WTC11 (cell line): ENCODE measurements around the gene SH2D5. TPM values are rescaled to one million over a fixed set of nuclear protein-coding genes. Genes with fewer than 3 reads are reported as not detected.

Source experiments
- ATAC-seq: fragments of 200-7000 bp; cut with Tn5 transposase; 2 replicates; pipeline ENCODE4 v1.10.0; 2021; ENCODE audit warnings: mild to moderate bottlenecking, moderate library complexity
- CTCF ChIA-PET: fragments of 300-600 bp; sonication (Branson Sonifier 250); formaldehyde crosslinking; loops from one replicate; lab custom pipeline; 2021; ENCODE audit warnings: antibody characterized with exemption; lab: Charles Lee
- POLR2A ChIA-PET: fragments of 350-600 bp; sonication (Branson Sonifier 250); formaldehyde crosslinking; loops from one replicate; lab custom pipeline; 2021; ENCODE audit warnings: antibody characterized with exemption; lab: Charles Lee
- DNase-seq: peaks from one replicate; pipeline ENCODE4 v3.0.0; 2021; ENCODE audit warnings: low spot score
- H3K27ac Mint-ChIP-seq: 2 replicates; pipeline ENCODE4 v1.8.0; 2021; ENCODE audit warnings: mixed read lengths
- H3K27me3 Mint-ChIP-seq: 2 replicates; pipeline ENCODE4 v1.8.0; 2021; ENCODE audit warnings: low read depth, mild to moderate bottlenecking, moderate library complexity, mixed read lengths
- H3K36me3 Mint-ChIP-seq: 2 replicates; pipeline ENCODE4 v1.8.0; 2021; ENCODE audit warnings: mixed read lengths
- H3K4me1 Mint-ChIP-seq: 2 replicates; pipeline ENCODE4 v1.8.0; 2022; ENCODE audit warnings: mixed read lengths
- H3K4me3 Mint-ChIP-seq: 2 replicates; pipeline ENCODE4 v1.8.0; 2021; ENCODE audit warnings: mild to moderate bottlenecking, moderate library complexity, mixed read lengths
- H3K9me3 Mint-ChIP-seq: 2 replicates; pipeline ENCODE4 v1.8.0; 2021; ENCODE audit warnings: mixed read lengths
- ARID4B ChIP-seq: sonication (generic); formaldehyde crosslinking; IDR thresholded peaks from 2 replicates; pipeline ENCODE4 v1.8.0; 2023; ENCODE audit warnings: missing genetic modification reagents, mild to moderate bottlenecking, borderline replicate concordance
- CBFB ChIP-seq: sonication (generic); formaldehyde crosslinking; IDR thresholded peaks from 2 replicates; pipeline ENCODE4 v1.8.1; 2022; ENCODE audit warnings: mild to moderate bottlenecking, low read depth, missing genetic modification reagents
- E2F4 ChIP-seq: sonication (generic); formaldehyde crosslinking; IDR thresholded peaks from 2 replicates; pipeline ENCODE4 v1.8.1; 2022; ENCODE audit warnings: low read depth, mild to moderate bottlenecking, moderate library complexity, missing genetic modification reagents, borderline replicate concordance
- EMX1 ChIP-seq: fragments of 250-450 bp; sonication (Bioruptor Pico); IDR thresholded peaks from 2 replicates; pipeline ENCODE4 v1.8.0; 2021; ENCODE audit warnings: mild to moderate bottlenecking
- ESRRA ChIP-seq: sonication (generic); formaldehyde crosslinking; IDR thresholded peaks from 2 replicates; pipeline ENCODE4 v1.8.1; 2022; ENCODE audit warnings: mild to moderate bottlenecking, missing genetic modification reagents, borderline replicate concordance
- FOXJ3 ChIP-seq: sonication (generic); formaldehyde crosslinking; IDR thresholded peaks from 2 replicates; pipeline ENCODE4 v1.9.0; 2021; ENCODE audit warnings: missing genetic modification reagents, mild to moderate bottlenecking, borderline replicate concordance
- FOXP4 ChIP-seq: sonication (generic); formaldehyde crosslinking; IDR thresholded peaks from 2 replicates; pipeline ENCODE4 v1.8.0; 2022; ENCODE audit warnings: mild to moderate bottlenecking, missing genetic modification reagents
- NFATC4 ChIP-seq: fragments of 250-450 bp; sonication (Bioruptor Pico); IDR thresholded peaks from 2 replicates; pipeline ENCODE4 v1.9.0; 2021; ENCODE audit warnings: mild to moderate bottlenecking
- NR3C1 ChIP-seq: sonication (generic); formaldehyde crosslinking; conservative IDR thresholded peaks from 2 replicates; pipeline ENCODE4 v1.8.1; 2023; ENCODE audit warnings: low read depth, mild to moderate bottlenecking, missing genetic modification reagents
- OVOL2 ChIP-seq: fragments of 250-450 bp; sonication (Bioruptor Pico); IDR thresholded peaks from 2 replicates; pipeline ENCODE4 v1.9.0; 2021; ENCODE audit warnings: mild to moderate bottlenecking, borderline replicate concordance
- PREB ChIP-seq: sonication (generic); formaldehyde crosslinking; IDR thresholded peaks from 2 replicates; pipeline ENCODE4 v1.8.1; 2022; ENCODE audit warnings: mild to moderate bottlenecking, missing genetic modification reagents, moderate library complexity, borderline replicate concordance
- RORB ChIP-seq: fragments of 250-450 bp; sonication (Bioruptor Pico); IDR thresholded peaks from 2 replicates; pipeline ENCODE4 v1.9.0; 2021; ENCODE audit warnings: mild to moderate bottlenecking
- SOX15 ChIP-seq: fragments of 250-450 bp; sonication (Bioruptor Pico); IDR thresholded peaks from 2 replicates; pipeline ENCODE4 v1.9.0; 2021; ENCODE audit warnings: mild to moderate bottlenecking
- SP1 ChIP-seq: sonication (generic); formaldehyde crosslinking; conservative IDR thresholded peaks from 2 replicates; pipeline ENCODE4 v1.8.1; 2022; ENCODE audit warnings: missing genetic modification reagents
- TCF7 ChIP-seq: sonication (generic); formaldehyde crosslinking; IDR thresholded peaks from 2 replicates; pipeline ENCODE4 v1.8.0; 2022; ENCODE audit warnings: mild to moderate bottlenecking, low read depth, missing genetic modification reagents, moderate library complexity
- ZMAT4 ChIP-seq: fragments of 250-450 bp; sonication (Bioruptor Pico); IDR thresholded peaks from 2 replicates; pipeline ENCODE4 v1.9.0; 2021; ENCODE audit warnings: mild to moderate bottlenecking
- ZNF423 ChIP-seq: fragments of 250-450 bp; sonication (Bioruptor Pico); IDR thresholded peaks from 2 replicates; pipeline ENCODE4 v2.1.2; 2022; ENCODE audit warnings: mild to moderate bottlenecking, moderate library complexity
- ZNF532 ChIP-seq: fragments of 250-450 bp; sonication (Bioruptor Pico); IDR thresholded peaks from 2 replicates; pipeline ENCODE4 v1.9.0; 2021; ENCODE audit warnings: mild to moderate bottlenecking, borderline replicate concordance
- total RNA-seq: library from RNA; stranded (reverse); gene quantifications from 3 replicates; pipeline ENCODE4 v1.2.3, GENCODE V29; 2021

Gene SH2D5
- total RNA-seq, 1 experiment from 2014 or later = 13.8 TPM

- TF ChIP-seq ZNF532 (CRISPR knock-in tag) = no peak
- no peak for TF ChIP-seq FOXP4 (CRISPR knock-in tag)
- no peak for TF ChIP-seq SP1 (CRISPR knock-in tag)
- no peak for TF ChIP-seq ZMAT4 (CRISPR knock-in tag)
Observed at GRCh38 chr1:20711285-20712214, 21.0 kb downstream of the SH2D5 start (continued).

- ATAC-seq = no peak
- Mint-ChIP-seq H3K4me1 (no peaks in the 10 kb centered on the region), H3K27ac (no peak overlapping the region), H3K9me3 (no peaks in the 10 kb centered on the region), H3K4me3 (no peak overlapping the region), H3K27me3 (peaks cover 3% of the 10 kb centered on the region; the same call in 1 of the 2 replicates), H3K36me3 (peaks cover 6% of the 10 kb centered on the region)
- ChIA-PET CTCF (interaction anchor here (2.1 kb wide), 1 partner anchor 135 kb away, joined by 5 read pairs; no protein-coding TSS in a partner anchor), POLR2A (no interaction called here)
- DNase-seq = no peak
- no peak for TF ChIP-seq NFATC4 (CRISPR knock-in tag)
- TF ChIP-seq PREB = no peak
- TF ChIP-seq NR3C1 (CRISPR knock-in tag) = no peak
- no peak for TF ChIP-seq SOX15 (CRISPR knock-in tag)
- TF ChIP-seq E2F4 (CRISPR knock-in tag) = no peak
- no peak for TF ChIP-seq ZNF423 (CRISPR knock-in tag)
- no peak for TF ChIP-seq EMX1 (CRISPR knock-in tag)
- TF ChIP-seq RORB (CRISPR knock-in tag) = no peak
- TF ChIP-seq ZMAT4 (CRISPR knock-in tag) = no peak
- TF ChIP-seq ARID4B (CRISPR knock-in tag) = no peak
- TF ChIP-seq ESRRA (CRISPR knock-in tag) = no peak
- TF ChIP-seq OVOL2 (CRISPR knock-in tag) = no peak
- no peak for TF ChIP-seq FOXJ3 (CRISPR knock-in tag)
- no peak for TF ChIP-seq CBFB
- no peak for TF ChIP-seq SP1 (CRISPR knock-in tag)
- no peak for TF ChIP-seq TCF7 (CRISPR knock-in tag)
Observed at GRCh38 chr1:20710469-20711284, 21.8 kb downstream of the SH2D5 start.
